Measurements from ENCODE around the gene TRIM71.
"Not testable (repeated sequence)": the region's sequence is repeated elsewhere in the genome, so short reads cannot be mapped to it uniquely, and the experiment has no call there.

The TRIM71 gene

DNA sequence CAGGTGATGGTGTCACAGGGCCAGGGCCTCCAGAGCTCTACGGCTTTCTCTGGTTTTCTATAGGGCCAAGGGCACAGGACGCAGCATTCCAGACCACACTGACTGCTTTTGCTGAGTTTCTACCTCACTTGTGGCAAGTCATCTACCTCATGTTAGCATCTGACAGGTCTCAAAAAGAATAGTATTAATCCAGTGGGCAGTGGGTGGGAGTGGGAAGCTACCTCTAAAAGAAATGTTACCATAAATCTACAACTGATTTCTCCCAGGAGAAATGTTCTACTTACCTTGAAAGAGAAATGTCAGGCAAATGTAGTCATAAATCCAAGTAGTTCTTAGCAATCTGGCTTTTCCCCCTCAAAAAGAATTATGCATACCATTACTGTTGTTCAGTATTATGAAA lies 77.9 kb downstream of the TRIM71 start:
- DNase-seq, result no peak

GRCh38 chr3:32896143-32896542 lies 78.3 kb downstream of the TRIM71 start:
- DNase-seq, result no peak

GRCh38 chr3:32897001-32897601 lies 79.3 kb downstream of the TRIM71 start:
- no peak for DNase-seq

- no peak for DNase-seq
Measured at GRCh38 chr3:32897981-32898623, 80.3 kb downstream of the TRIM71 start.

DNA sequence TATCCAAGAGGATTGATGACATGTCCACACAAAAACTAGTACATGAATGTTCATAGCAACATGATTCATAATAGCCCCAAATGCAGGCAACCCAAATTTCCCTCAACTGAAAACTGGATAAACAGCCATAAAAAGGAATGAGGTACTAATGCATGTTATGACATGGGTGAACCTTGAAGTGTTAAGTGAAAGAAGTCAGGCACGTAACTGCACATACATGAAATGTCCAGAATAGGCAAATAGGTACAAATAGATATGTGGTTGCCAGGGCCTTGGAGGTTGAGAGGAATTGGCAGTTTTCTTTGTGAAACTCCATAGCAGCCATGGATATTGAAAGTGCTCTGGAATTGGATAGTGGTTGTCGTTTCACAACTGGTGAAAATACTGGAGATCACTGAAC lies 81.5 kb downstream of the TRIM71 start:
- DNase-seq, result no peak

DNA sequence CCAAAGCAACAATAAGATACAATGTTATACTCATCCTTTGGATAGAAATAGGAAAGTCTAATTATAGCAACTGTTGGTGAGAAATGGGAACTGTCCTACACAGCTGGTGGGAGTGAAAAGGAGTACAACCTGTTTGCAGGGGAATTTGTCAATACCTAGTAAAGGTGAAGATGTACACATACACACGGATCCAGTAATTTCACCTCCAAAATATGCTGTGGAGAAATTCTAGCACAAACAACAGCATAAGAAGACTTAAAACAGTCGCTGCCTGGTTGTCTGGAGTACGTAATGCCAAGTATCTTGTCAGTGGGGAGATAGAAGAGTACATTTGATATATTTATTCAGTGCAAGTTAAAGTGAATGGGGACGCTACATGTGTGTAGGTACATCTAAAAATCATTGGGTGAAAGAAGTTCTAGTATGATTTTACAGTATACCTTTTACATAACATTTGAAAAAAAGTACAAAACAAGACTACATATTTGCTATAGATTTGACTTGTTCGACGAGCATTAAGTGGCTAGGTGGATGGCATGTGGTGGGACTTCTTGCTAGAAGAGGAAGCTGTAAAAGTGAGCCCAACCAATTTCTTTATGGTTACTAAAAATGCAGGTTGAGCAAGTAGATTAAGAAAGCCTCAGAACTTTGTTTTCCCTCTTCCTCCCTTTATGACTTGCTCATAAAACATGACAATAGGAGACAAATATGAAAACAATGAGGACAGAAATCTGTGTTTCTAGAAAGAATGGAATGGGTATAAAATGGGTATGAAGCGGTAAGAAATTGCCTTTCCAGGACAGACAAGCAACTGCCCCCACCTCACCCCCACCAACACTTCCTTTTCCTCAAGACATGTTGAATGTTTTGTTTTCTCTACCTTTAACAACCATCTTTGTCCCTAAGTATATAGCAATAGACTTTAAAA lies 83.5 kb downstream of the TRIM71 start:
- DNase-seq, result no peak

GRCh38 chr3:32902887-32903371 lies 85.1 kb downstream of the TRIM71 start:
- peak; percentile 19 to 28 for DNase-seq

DNA sequence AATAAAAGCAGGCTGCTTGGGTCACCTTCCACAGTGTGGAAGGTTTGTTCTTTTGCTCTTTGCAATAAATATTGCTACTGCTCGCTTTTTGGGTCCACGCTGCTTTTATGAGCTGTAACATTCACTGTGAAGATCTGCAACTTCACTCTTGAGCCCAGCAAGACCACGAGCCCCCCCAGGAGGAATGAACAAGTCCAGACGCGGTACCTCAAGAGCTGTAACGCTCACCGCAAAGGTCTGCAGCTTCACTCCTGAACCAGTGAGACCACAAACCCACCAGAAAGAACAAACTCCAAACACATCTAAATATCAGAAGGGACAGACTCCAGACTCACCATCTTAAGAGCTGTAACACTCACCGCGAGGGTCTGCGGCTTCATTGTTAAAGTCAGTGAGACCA lies 86.2 kb downstream of the TRIM71 start:
- DNase-seq, result no peak

DNA sequence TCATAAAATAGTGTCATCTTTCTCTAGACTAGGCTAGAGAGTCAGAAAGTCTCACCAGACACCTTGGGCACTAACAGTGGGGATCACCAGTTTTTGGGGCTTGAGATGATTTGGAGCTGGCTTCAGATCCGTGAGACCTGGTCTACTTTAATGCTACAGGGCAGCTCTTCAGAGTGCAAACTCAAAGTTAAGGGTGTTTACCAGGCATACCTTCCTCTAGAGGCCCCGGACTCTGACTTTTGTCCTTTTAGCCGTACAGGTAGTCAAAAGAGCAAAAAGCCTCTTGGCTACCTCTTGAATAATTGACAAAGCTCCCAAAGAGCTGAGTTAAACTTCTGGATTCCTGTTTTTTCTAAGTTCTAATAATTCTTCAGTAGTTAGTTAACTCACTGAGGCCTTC lies 92.2 kb downstream of the TRIM71 start:
- DNase-seq, result no peak

GRCh38 chr3:32910954-32911353 lies 93.2 kb downstream of the TRIM71 start:
- no peak for DNase-seq

GRCh38 chr3:32912046-32912445 lies 94.2 kb downstream of the TRIM71 start:
- DNase-seq, result peak in 1 of 2 donors; percentile 18

GRCh38 chr3:32913790-32914446 lies 96.1 kb downstream of the TRIM71 start:
- no peak for DNase-seq

GRCh38 chr3:32919920-32920319 lies 102.1 kb downstream of the TRIM71 start:
- DNase-seq, result no peak

DNA sequence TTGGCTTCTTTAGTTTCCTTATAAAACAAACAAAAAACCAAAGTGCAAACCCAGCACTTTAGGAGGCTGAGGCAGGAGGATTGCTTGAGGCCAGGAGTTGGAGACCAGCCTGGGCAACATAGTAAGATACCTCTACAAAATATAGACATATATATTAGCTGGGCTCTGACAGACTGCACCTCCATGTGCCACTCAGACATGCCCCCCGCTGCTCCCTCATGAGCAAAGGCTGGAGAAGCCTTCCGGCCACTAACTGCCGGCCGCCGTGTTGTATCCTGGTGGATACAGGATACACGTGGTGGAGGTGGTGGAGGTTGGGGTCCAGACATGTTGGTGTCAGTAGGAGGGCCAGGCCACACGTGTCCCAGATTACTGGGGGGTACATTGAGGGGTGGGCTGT lies 104.3 kb downstream of the TRIM71 start:
- DNase-seq, result no peak

GRCh38 chr3:32930161-32930560 lies 112.4 kb downstream of the TRIM71 start:
- DNase-seq, result no peak

DNA sequence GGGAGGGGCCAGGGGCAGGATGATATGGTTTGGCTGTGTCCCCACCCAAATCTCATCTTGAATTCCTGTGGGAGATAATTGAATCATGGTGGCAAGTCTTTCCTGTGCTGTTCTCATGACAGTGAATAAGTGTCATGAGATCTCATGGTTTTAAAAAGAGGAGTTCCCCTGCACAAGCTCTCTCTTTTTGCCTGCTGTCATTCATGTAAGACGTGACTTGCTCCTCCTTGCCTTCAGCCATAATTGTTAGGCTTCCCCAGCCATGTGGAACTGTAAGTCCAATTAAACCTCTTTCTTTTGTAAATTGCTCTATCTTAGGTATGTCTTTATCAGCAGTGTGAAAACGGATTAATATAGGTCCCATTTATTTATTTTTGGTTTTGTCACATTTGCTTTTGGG lies 113.5 kb downstream of the TRIM71 start:
- DNase-seq, result not testable (repeated sequence)

GRCh38 chr3:32934150-32934742 lies 116.4 kb downstream of the TRIM71 start:
- no peak for DNase-seq

DNA sequence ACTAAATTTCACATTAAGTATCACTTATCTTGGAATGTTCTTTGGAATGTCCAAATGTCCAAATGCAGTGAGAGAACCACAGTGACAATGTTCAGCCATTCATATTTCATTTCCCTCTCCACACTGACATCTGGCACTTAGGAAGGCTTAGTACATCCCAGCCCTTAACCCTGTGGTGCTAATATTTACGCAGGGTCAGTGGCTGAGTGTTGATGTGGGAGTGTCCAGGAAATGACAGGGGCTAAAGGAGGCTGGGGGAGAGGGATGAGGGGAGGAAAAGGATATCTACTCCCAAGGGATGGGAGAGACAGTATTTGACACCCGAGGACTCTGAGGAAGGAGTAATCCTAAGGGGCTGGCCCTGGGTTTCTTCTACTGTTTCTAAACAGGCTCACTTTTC lies 119.5 kb downstream of the TRIM71 start:
- DNase-seq, result no peak

GRCh38 chr3:32939531-32940284 lies 121.9 kb downstream of the TRIM71 start:
- DNase-seq, result not testable (repeated sequence)

GRCh38 chr3:32940726-32941125 lies 122.9 kb downstream of the TRIM71 start:
- DNase-seq, result no peak

GRCh38 chr3:32945136-32945535 lies 127.3 kb downstream of the TRIM71 start:
- no peak for DNase-seq

DNA sequence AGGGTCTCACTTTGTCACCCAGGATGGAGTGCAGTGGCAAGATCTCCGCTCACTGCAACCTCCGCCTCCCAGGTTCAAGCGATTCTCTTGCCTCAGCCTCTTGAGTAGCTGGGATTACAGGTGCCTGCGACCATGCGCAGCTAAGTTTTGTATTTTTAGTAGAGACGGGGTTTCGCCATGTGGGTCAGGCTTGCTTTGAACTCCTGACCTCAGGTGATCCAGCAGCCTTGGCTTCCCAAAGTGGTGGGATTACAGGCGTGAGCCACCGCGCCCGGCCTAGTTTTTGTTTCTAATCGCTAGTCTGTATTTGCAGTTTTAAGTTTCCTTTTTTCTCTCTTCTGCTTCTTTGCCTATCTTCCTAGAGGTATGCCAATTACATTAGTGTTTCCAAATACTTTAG lies 127.8 kb downstream of the TRIM71 start:
- not testable (repeated sequence) for DNase-seq

Measured in CD4-positive, alpha-beta T cell treated with Interleukin-1 beta for 1 hour (primary cell).